ENCODE results near the gene CUBN.

The CUBN gene

GRCh38 chr10:17062955-17063484 is 66.6 kb downstream of the CUBN start:
- no peak overlapping the region for H3K4me3 ChIP-seq (ENCODE audit: low read depth, low read length)
- no peaks in the 10 kb centered on the region for H3K36me3 ChIP-seq (ENCODE audit: control insufficient read depth, insufficient read depth, low read length)
- H3K9ac ChIP-seq (ENCODE audit: low read depth, low read length), result no peak overlapping the region

GRCh38 chr10:17062493-17062892 is 67.1 kb downstream of the CUBN start:
- H3K27me3 ChIP-seq (ENCODE audit: control insufficient read depth, insufficient read depth, low read length), result no peaks in the 10 kb centered on the region
- H3K9ac ChIP-seq (ENCODE audit: low read depth, low read length), result no peak overlapping the region
- no peaks in the 10 kb centered on the region for H3K9me3 ChIP-seq (ENCODE audit: control insufficient read depth, insufficient read depth, low read length)
- no peak overlapping the region for H3K4me3 ChIP-seq (ENCODE audit: low read depth, low read length)
- H3K36me3 ChIP-seq (ENCODE audit: control insufficient read depth, insufficient read depth, low read length), result no peaks in the 10 kb centered on the region
- H3K4me1 ChIP-seq (ENCODE audit: control insufficient read depth, insufficient read depth, low read length), result no peaks in the 10 kb centered on the region

More at GRCh38 chr10:17062955-17063484, 66.6 kb downstream of the CUBN start:
- H3K9me3 ChIP-seq (ENCODE audit: control insufficient read depth, insufficient read depth, low read length), result no peaks in the 10 kb centered on the region
- H3K4me1 ChIP-seq (ENCODE audit: control insufficient read depth, insufficient read depth, low read length), result no peaks in the 10 kb centered on the region
- no peaks in the 10 kb centered on the region for H3K27me3 ChIP-seq (ENCODE audit: control insufficient read depth, insufficient read depth, low read length)

GRCh38 chr10:17062009-17062408 is 67.6 kb downstream of the CUBN start:
- no peak overlapping the region for H3K9ac ChIP-seq (ENCODE audit: low read depth, low read length)
- H3K4me3 ChIP-seq (ENCODE audit: low read depth, low read length), result no peak overlapping the region
- H3K4me1 ChIP-seq (ENCODE audit: control insufficient read depth, insufficient read depth, low read length), result no peaks in the 10 kb centered on the region
- H3K9me3 ChIP-seq (ENCODE audit: control insufficient read depth, insufficient read depth, low read length), result no peaks in the 10 kb centered on the region
- no peaks in the 10 kb centered on the region for H3K27me3 ChIP-seq (ENCODE audit: control insufficient read depth, insufficient read depth, low read length)
- H3K36me3 ChIP-seq (ENCODE audit: control insufficient read depth, insufficient read depth, low read length), result no peaks in the 10 kb centered on the region

- Histone ChIP-seq H3K9ac (ENCODE audit: low read depth, low read length) (no peak overlapping the region), H3K36me3 (ENCODE audit: control insufficient read depth, insufficient read depth, low read length) (no peaks in the 10 kb centered on the region), H3K9me3 (ENCODE audit: control insufficient read depth, insufficient read depth, low read length) (no peaks in the 10 kb centered on the region), H3K27me3 (ENCODE audit: control insufficient read depth, insufficient read depth, low read length) (no peaks in the 10 kb centered on the region), H3K4me1 (ENCODE audit: control insufficient read depth, insufficient read depth, low read length) (no peaks in the 10 kb centered on the region), H3K4me3 (ENCODE audit: low read depth, low read length) (no peak overlapping the region)
These were observed 68.2 kb downstream of the CUBN start for GRCh38 chr10:17061418-17061817.

- H3K9me3 ChIP-seq (ENCODE audit: control insufficient read depth, insufficient read depth, low read length), result no peaks in the 10 kb centered on the region
- H3K27me3 ChIP-seq (ENCODE audit: control insufficient read depth, insufficient read depth, low read length), result no peaks in the 10 kb centered on the region
- no peaks in the 10 kb centered on the region for H3K4me1 ChIP-seq (ENCODE audit: control insufficient read depth, insufficient read depth, low read length)
These were observed 69.3 kb downstream of the CUBN start for GRCh38 chr10:17060289-17060688.

GRCh38 chr10:17059197-17059688 is 70.4 kb downstream of the CUBN start:
- Histone ChIP-seq H3K9ac (ENCODE audit: low read depth, low read length) (no peak overlapping the region), H3K4me3 (ENCODE audit: low read depth, low read length) (no peak overlapping the region), H3K27me3 (ENCODE audit: control insufficient read depth, insufficient read depth, low read length) (no peaks in the 10 kb centered on the region), H3K36me3 (ENCODE audit: control insufficient read depth, insufficient read depth, low read length) (no peaks in the 10 kb centered on the region), H3K9me3 (ENCODE audit: control insufficient read depth, insufficient read depth, low read length) (no peaks in the 10 kb centered on the region), H3K4me1 (ENCODE audit: control insufficient read depth, insufficient read depth, low read length) (no peaks in the 10 kb centered on the region)

More at GRCh38 chr10:17060289-17060688, 69.3 kb downstream of the CUBN start:
- no peak overlapping the region for H3K4me3 ChIP-seq (ENCODE audit: low read depth, low read length)
- no peaks in the 10 kb centered on the region for H3K36me3 ChIP-seq (ENCODE audit: control insufficient read depth, insufficient read depth, low read length)
- H3K9ac ChIP-seq (ENCODE audit: low read depth, low read length), result no peak overlapping the region

- Histone ChIP-seq H3K4me1 (ENCODE audit: control insufficient read depth, insufficient read depth, low read length) (no peaks in the 10 kb centered on the region), H3K27me3 (ENCODE audit: control insufficient read depth, insufficient read depth, low read length) (no peaks in the 10 kb centered on the region), H3K36me3 (ENCODE audit: control insufficient read depth, insufficient read depth, low read length) (no peaks in the 10 kb centered on the region), H3K9me3 (ENCODE audit: control insufficient read depth, insufficient read depth, low read length) (no peaks in the 10 kb centered on the region), H3K9ac (ENCODE audit: low read depth, low read length) (no peak overlapping the region), H3K4me3 (ENCODE audit: low read depth, low read length) (no peak overlapping the region)
These were observed 71.5 kb downstream of the CUBN start for GRCh38 chr10:17058093-17058492.

- Histone ChIP-seq H3K9ac (ENCODE audit: low read depth, low read length) (no peak overlapping the region), H3K9me3 (ENCODE audit: control insufficient read depth, insufficient read depth, low read length) (no peaks in the 10 kb centered on the region), H3K27me3 (ENCODE audit: control insufficient read depth, insufficient read depth, low read length) (no peaks in the 10 kb centered on the region), H3K4me3 (ENCODE audit: low read depth, low read length) (no peak overlapping the region), H3K36me3 (ENCODE audit: control insufficient read depth, insufficient read depth, low read length) (no peaks in the 10 kb centered on the region), H3K4me1 (ENCODE audit: control insufficient read depth, insufficient read depth, low read length) (no peaks in the 10 kb centered on the region)
These were observed 72.7 kb downstream of the CUBN start for GRCh38 chr10:17056781-17057428.

GRCh38 chr10:17053513-17053912 is 76.1 kb downstream of the CUBN start:
- Histone ChIP-seq H3K9ac (ENCODE audit: low read depth, low read length) (no peak overlapping the region), H3K27me3 (ENCODE audit: control insufficient read depth, insufficient read depth, low read length) (no peaks in the 10 kb centered on the region), H3K36me3 (ENCODE audit: control insufficient read depth, insufficient read depth, low read length) (no peaks in the 10 kb centered on the region), H3K4me1 (ENCODE audit: control insufficient read depth, insufficient read depth, low read length) (no peaks in the 10 kb centered on the region), H3K9me3 (ENCODE audit: control insufficient read depth, insufficient read depth, low read length) (no peaks in the 10 kb centered on the region), H3K4me3 (ENCODE audit: low read depth, low read length) (no peak overlapping the region)

GRCh38 chr10:17053061-17053460 is 76.5 kb downstream of the CUBN start:
- Histone ChIP-seq H3K4me1 (ENCODE audit: control insufficient read depth, insufficient read depth, low read length) (no peaks in the 10 kb centered on the region), H3K36me3 (ENCODE audit: control insufficient read depth, insufficient read depth, low read length) (no peaks in the 10 kb centered on the region), H3K4me3 (ENCODE audit: low read depth, low read length) (no peak overlapping the region), H3K9ac (ENCODE audit: low read depth, low read length) (no peak overlapping the region), H3K9me3 (ENCODE audit: control insufficient read depth, insufficient read depth, low read length) (no peaks in the 10 kb centered on the region), H3K27me3 (ENCODE audit: control insufficient read depth, insufficient read depth, low read length) (no peaks in the 10 kb centered on the region)

GRCh38 chr10:17051851-17052250 is 77.8 kb downstream of the CUBN start:
- Histone ChIP-seq H3K4me1 (ENCODE audit: control insufficient read depth, insufficient read depth, low read length) (no peaks in the 10 kb centered on the region), H3K4me3 (ENCODE audit: low read depth, low read length) (no peak overlapping the region), H3K27me3 (ENCODE audit: control insufficient read depth, insufficient read depth, low read length) (no peaks in the 10 kb centered on the region), H3K9ac (ENCODE audit: low read depth, low read length) (no peak overlapping the region), H3K36me3 (ENCODE audit: control insufficient read depth, insufficient read depth, low read length) (no peaks in the 10 kb centered on the region), H3K9me3 (ENCODE audit: control insufficient read depth, insufficient read depth, low read length) (no peaks in the 10 kb centered on the region)

- H3K4me1 ChIP-seq (ENCODE audit: control insufficient read depth, insufficient read depth, low read length), result no peaks in the 10 kb centered on the region
- no peaks in the 10 kb centered on the region for H3K9me3 ChIP-seq (ENCODE audit: control insufficient read depth, insufficient read depth, low read length)
- H3K4me3 ChIP-seq (ENCODE audit: low read depth, low read length), result no peak overlapping the region
- H3K36me3 ChIP-seq (ENCODE audit: control insufficient read depth, insufficient read depth, low read length), result no peaks in the 10 kb centered on the region
- no peaks in the 10 kb centered on the region for H3K27me3 ChIP-seq (ENCODE audit: control insufficient read depth, insufficient read depth, low read length)
- H3K9ac ChIP-seq (ENCODE audit: low read depth, low read length), result no peak overlapping the region
These were observed 80.4 kb downstream of the CUBN start for GRCh38 chr10:17049195-17049594.
